D341Med (cell line): ENCODE measurements around the gene NUP153.

Source experiments
- DNase-seq: peaks from one replicate; pipeline ENCODE4 v3.0.0; 2012; ENCODE audit warnings: low spot score

Gene NUP153

GRCh38 chr6:17662585-17662984 is 44.1 kb downstream of the NUP153 start:
- no peak for DNase-seq

DNA sequence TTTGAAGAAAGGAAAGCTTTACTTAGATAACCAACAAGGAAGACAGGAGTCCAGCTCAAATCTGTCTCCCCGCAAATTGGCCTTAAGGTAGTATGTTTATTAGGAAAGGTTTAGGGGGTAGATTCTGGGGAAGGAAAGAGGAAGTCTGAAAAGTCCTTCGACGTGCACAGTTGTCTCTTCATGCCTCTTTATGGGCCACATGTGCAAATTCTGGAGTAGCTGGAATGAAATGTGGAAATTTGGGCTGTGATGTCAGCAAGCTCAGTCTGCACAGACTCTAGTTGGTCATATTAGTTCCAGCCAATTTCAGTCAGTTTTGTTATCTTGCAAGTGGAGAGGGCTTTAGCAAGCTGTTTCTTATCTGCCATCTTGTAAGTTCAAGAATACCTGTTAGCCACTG is 50.1 kb downstream of the NUP153 start:
- no peak for DNase-seq

DNA sequence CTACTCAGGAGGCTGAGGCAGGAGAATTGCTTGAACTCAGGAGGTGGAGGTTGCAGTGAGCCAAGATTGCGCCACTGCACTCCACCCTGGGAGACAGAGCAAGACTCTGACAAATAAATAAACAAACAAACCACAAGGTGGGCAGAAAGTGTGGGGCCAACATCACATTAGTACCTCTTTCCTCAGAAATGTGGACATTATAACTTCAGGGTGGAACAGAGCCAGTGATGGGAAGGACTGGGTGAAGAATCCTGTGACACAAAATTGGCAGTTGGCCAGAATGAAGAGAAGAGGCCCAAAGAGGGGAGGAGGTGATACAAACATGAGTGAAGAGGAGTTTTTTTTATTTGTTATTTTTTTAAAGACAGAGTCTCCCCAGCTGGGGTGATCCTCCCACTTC is 50.6 kb downstream of the NUP153 start:
- no peak for DNase-seq

DNA sequence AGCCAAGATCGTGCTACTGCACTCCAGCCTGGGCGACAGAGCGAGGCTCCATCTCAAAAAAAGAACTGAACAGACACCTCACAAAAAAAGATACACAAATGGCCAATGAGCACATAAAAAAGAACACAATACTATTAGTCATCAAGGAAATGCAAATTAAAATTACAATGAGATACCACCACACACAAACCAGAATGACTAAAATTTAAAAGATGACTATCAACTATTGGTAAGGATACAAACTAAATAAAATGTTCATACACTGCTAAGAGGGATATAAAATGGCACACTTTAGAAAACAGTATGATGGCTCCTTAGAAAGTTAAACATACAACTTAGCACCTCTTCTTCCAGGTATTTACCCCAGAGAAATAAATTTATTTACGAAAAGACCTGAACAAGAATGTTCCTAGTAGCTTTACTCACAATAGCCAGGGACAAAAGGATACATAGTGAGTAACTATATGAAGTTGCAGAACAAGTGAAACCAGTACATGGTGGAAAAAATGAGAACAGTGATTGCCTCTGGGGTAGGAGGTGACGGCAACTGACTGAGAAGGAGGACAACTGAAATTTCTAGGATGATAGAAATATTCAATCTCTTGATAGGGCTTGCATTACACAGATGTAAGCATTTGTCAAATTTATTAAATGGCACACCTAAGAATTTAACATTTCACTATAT is 53.4 kb downstream of the NUP153 start:
- no peak for DNase-seq

DNA sequence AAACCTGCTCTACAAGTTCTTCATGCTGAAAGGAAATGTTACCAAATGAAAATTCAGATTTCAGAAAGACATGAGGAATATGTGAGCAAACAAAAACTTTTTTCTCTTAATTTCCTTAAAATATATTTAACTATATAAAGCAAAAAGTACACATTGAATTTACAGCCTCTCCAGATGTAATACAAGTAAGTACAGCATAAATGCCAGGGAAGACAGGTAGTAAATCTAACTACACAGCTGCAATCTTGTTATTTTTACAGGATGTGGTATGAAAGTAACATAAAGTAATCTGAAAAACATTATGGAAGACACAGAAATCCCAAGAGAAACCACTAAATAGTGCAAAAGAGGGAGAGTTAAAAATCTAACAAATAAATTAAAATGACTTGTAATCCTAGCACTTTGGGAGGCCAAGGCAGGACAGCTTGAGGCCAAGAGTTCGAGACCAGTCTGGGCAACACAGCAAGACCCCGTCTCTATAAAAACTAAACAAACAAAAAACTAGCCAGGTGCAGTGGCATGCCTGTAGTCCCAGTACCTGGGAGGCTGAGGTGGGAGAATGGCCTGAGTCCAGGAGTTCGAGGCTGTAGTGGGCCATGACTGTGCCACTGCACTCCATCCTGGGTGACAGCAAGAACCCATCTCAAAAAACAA is 55.9 kb downstream of the NUP153 start:
- DNase-seq: no peak

GRCh38 chr6:17648745-17649144 is 58.0 kb downstream of the NUP153 start:
- no peak for DNase-seq

GRCh38 chr6:17640477-17640917 is 66.2 kb downstream of the NUP153 start:
- no peak for DNase-seq

DNA sequence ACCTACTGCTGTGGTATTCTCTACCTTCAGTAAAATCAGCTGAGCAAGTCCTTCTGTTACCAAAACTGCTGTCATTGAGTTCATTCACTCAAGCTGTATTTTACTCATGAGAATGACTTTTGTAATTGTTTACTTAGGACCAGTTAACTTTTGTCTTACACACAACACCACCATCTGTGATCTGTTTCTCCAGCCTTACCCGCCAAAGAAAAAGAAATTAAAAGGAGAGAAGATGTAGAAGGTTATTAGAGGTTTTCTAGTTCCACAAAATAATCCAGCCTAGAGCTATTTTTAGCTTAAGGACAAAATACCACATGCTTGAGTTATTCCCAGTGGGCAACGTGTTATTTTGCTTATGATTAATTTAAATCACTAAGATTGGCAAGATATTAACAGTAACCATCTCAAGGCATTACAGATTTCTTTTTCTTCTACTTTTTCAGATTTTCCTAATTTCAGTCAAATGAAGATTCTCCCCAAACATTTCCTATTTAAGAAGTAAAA is 68.5 kb downstream of the NUP153 start:
- no peak for DNase-seq

DNA sequence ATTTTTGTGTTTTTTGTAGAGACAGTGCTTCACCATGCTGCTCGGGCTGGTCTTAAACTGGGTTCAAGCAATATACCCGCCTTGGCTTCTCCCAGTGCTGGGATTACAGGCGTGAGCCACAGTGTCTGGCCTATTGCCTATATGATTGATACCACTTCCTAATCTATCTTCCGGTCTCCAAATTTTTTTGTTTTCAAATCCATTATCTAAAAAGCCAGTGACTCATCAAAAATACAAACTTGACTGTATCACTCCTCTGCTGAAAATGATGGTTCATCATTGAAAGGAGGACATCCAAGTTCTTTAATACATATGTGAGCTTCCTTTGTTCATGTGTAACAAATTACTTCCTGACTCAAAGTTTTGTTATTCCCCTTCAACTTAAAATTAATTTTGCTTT is 71.2 kb downstream of the NUP153 start:
- DNase-seq: no peak

- DNase-seq: no peak
Measured at GRCh38 chr6:17633465-17634188, 73.1 kb downstream of the NUP153 start.

GRCh38 chr6:17632934-17633333 is 73.8 kb downstream of the NUP153 start:
- no peak for DNase-seq

GRCh38 chr6:17630511-17631073 is 76.1 kb downstream of the NUP153 start:
- DNase-seq: no peak

GRCh38 chr6:17629824-17630510 is 76.8 kb downstream of the NUP153 start:
- no peak for DNase-seq

- DNase-seq: no peak
Measured at GRCh38 chr6:17628873-17629272, 77.9 kb downstream of the NUP153 start.

DNA sequence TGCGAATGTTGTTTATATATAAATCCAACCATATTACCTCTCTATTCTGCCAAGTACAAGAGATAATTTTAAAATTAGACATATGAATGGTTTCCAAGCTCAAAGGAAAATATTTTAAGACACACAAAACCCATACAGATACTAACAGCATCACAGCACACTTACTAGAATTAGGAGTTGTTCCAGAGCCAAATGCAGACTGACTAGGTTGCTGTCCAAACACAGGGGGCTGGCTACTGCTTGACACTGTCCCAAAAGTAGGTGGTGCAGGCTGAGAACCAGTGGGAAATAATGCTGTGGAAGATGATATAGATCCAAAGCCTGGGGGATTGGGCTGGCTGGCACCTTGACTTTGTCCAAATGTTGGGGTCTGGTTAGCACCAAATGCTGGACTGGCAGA is 82.3 kb downstream of the NUP153 start:
- no peak for DNase-seq

DNA sequence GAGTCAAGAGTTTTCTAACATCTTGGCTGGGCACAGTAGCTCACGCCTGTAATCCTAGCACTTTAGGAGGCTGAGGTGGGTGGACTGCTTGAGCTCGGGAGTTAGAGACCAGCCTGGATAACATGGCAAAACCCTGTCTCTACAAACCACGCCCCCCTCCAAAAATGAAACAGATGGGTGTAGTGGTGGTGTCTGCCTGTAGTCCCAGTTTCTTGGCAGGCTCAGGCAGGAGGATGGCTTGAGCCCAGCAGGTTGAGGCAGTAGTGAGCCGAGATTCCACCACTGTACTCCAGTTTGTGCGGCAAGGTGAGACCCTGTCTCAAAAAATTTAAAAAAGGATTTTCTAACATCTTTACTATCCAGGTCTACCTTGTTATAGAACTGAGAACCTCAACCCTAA is 84.6 kb downstream of the NUP153 start:
- DNase-seq: peak; percentile 44

DNA sequence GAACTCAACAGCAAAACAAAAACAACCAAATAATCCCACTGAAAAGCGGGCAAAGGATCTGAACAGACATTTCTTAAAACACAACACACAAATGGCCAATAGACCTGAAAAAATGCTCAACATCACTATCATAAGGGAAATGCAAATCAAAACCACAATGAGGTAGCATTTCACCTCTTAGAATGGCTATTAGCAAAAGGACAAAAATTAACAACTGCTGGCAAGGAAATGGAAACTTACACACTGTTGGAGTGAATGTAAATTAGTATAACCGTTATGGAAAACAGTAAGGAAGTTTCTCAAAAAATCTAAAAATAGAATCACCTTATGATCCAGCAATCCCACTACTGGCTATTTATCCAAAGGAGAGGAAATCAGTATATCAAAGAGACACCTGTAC is 85.7 kb downstream of the NUP153 start:
- no peak for DNase-seq

GRCh38 chr6:17615794-17616193 is 90.9 kb downstream of the NUP153 start:
- no peak for DNase-seq

DNA sequence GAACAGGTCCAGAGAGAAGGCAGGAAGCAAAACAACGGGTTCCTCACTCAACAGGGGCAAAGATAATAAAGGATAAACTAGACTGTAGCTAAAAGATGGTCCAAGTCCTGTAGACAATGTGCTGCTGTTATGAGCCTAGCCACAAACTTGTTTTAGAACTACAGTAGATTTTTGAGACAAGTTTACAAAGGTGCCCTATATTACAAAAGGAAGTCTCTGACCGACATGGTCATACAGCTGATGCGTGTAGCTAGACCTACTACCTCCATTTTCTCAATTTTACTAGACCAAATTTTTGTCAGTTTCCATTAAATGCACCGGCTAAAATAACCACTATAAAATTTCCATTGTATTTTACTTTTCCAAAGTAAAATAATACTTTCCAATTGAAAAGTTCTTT is 94.7 kb downstream of the NUP153 start:
- no peak for DNase-seq

- DNase-seq: no peak
Measured at GRCh38 chr6:17610835-17611234, 95.9 kb downstream of the NUP153 start.

DNA sequence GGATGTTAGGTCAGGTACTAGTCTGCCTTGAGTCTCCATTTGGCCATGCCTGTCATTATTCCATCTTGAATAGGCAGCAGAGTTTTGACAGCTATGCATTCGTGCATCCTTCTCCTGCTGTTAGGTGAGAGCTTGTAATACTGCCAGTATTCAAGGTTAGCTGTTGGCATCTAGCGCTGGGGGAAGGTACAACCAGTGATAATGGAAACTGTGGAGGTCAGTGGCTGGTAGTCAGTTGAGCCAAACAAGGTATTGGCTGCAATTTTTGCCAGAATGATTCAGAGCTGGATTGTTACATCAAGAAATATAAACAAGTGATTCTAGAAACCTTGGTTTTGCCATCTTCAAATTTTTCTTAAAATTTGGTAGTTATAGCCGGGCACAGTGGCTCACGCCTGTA is 100.1 kb downstream of the NUP153 start:
- no peak for DNase-seq

DNA sequence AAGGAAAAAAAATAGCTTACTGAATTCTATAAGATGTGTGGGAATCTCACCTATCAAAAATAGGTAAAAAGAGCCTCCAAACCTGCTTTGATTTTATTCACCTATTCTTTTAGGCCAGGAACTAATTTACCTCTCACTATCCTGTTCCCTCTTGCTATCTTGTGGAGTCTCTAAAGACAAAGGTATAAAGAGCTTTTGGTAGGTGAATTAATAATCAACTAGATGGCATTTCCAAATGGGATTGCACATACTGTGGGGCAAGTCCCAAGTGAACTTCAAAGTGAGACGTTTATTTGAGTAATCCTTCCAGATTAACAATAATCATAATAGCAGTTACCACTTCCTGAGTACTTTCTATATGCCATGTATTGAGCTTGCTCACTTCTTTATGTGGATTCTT is 103.8 kb downstream of the NUP153 start:
- no peak for DNase-seq
